Measurements from ENCODE around the gene BACE1. TPM values are rescaled to one million over a fixed set of nuclear protein-coding genes. Genes with fewer than 3 reads are reported as not detected.

The BACE1 gene
- total and polyA plus RNA-seq, 4 donors, result 5.5 to 36.3 (median 24.9) TPM

DNA sequence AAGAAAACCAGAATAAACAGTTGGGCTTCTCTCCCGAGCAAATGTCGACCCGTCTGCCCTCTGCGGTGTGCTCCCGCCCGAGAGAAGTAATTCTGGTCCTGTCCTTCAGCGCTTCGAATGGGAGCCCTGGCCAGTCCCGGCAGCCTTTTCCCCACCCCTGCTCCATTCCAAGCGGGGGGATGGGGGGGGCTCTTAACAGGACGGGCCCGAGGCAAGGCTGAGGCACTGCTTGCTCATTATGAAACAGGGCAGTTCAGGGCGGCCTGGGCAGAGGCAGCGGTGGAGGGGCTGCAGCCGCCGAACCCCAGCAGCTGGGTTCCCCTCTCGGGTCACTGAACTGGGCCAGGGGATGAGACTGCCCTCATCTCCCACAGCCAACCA lies 15.8 kb downstream of the BACE1 start:
- ATAC-seq (ENCODE audit: low FRiP score), result peak; percentile 56
- peak; percentile 64 to 77 for DNase-seq
- Histone ChIP-seq H3K4me3 (ENCODE audit: low read length in 2 of 2) (no peak overlapping the region), H3K27me3 (ENCODE audit: control insufficient read depth in 1 of 2, insufficient read depth in 2 of 2, low read length in 1 of 2) (no peaks in the 10 kb centered on the region), H3K36me3 (ENCODE audit: control insufficient read depth in 1 of 2, insufficient read depth in 2 of 2, low read length in 1 of 2) (no peaks in the 10 kb centered on the region), H3K9me3 (ENCODE audit: control insufficient read depth, low read length) (no peaks in the 10 kb centered on the region), H3K4me1 (ENCODE audit: control insufficient read depth in 1 of 2, insufficient read depth in 2 of 2, low read length in 2 of 2) (no peaks in the 10 kb centered on the region), H3K27ac (ENCODE audit: low read depth in 1 of 2, low read length in 2 of 2) (no peak overlapping the region)
- WGBS, 2 donors, result 8 to 13% methylated on average over 17 of the region's 17 CpGs
- intact Hi-C loops (cut with DNase I), result no loop called here

DNA sequence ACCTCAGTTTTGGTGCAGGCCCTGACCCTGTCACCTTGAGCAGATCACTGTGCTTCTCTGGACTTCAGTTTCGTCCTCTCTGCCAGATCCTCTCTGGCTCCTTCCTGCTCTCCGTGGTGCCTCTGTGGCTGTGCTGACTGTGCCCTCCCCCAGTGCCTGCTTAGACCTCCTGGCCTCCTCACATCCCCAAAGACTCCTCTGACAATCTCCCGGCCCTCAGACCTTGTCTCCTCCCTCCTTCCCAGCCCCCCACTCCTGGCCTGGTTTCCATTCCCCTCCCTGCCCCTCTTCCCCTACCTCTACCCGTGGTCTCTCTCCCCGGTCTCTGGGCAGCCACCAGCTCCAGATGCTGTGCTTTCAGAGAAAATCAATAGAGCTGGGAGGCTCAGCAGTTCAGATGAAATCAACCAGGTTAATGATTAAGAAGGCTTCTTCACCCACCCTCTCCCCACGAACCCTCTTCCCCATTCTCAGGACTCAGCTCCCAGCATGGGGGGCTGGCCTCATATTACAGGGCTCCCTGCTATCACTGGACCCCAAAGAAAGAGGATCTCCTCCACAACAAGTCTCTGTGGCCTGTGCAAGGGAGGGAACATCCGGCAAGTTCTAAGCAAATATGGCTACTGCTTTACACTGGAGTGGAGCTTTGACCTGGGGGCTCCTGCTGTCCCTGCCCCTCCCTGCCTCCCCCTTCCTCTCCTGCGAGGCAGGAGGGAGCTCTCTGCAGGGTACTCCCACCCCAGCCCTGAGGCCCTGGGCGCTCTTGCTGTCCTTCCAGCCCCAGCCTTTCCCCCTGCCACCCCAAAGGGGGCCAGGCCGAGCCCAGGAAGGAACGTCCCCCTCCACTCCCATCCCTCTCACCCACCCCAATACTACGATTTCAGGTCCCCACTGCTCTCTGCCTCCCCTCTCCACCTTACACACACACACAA lies 16.4 kb downstream of the BACE1 start:
- Histone ChIP-seq H3K27me3 (ENCODE audit: control insufficient read depth in 1 of 2, insufficient read depth in 2 of 2, low read length in 1 of 2) (no peaks in the 10 kb centered on the region), H3K36me3 (ENCODE audit: control insufficient read depth in 1 of 2, insufficient read depth in 2 of 2, low read length in 1 of 2) (no peaks in the 10 kb centered on the region), H3K9me3 (ENCODE audit: control insufficient read depth, low read length) (no peaks in the 10 kb centered on the region), H3K27ac (ENCODE audit: low read depth in 1 of 2, low read length in 2 of 2) (no peak overlapping the region), H3K4me3 (ENCODE audit: low read length in 2 of 2) (no peak overlapping the region), H3K4me1 (ENCODE audit: control insufficient read depth in 1 of 2, insufficient read depth in 2 of 2, low read length in 2 of 2) (no peaks in the 10 kb centered on the region)
- WGBS, 2 donors, result 57 to 62% methylated on average over 12 of the region's 12 CpGs
- DNase-seq (no peak), ATAC-seq (ENCODE audit: low FRiP score) (no peak)
- intact Hi-C loops (cut with DNase I), result no loop called here

DNA sequence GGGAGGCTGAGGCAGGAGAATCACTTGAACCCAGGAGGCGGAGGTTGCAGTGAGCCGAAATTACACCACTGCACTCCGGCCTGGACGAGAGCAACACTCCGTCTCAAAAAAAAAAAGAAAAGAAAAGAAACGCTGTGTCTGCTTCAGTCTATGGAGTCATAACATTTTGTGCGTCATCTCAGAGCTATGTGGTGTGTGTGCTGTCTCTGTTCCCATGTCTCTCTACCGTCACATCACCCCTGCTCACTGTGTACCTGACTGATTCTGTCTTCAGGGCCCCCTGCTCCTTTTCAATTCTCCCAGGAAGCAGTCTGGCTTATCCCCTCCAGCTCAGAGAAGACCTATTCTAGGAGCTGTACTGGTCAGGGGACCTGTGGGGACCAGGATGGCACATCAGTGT lies 17.9 kb downstream of the BACE1 start:
- Histone ChIP-seq H3K27me3 (ENCODE audit: control insufficient read depth in 1 of 2, insufficient read depth in 2 of 2, low read length in 1 of 2) (no peaks in the 10 kb centered on the region), H3K4me1 (ENCODE audit: control insufficient read depth in 1 of 2, insufficient read depth in 2 of 2, low read length in 2 of 2) (no peaks in the 10 kb centered on the region), H3K9me3 (ENCODE audit: control insufficient read depth, low read length) (no peaks in the 10 kb centered on the region), H3K4me3 (ENCODE audit: low read length in 2 of 2) (no peak overlapping the region), H3K36me3 (ENCODE audit: control insufficient read depth in 1 of 2, insufficient read depth in 2 of 2, low read length in 1 of 2) (no peaks in the 10 kb centered on the region), H3K27ac (ENCODE audit: low read depth in 1 of 2, low read length in 2 of 2) (no peak overlapping the region)
- DNase-seq, result no peak
- ATAC-seq (ENCODE audit: low FRiP score), result no peak
- intact Hi-C loops (cut with DNase I), result no loop called here
- 91 to 92% methylated on average over 7 to 8 of the region's 8 CpGs for WGBS, 2 donors

DNA sequence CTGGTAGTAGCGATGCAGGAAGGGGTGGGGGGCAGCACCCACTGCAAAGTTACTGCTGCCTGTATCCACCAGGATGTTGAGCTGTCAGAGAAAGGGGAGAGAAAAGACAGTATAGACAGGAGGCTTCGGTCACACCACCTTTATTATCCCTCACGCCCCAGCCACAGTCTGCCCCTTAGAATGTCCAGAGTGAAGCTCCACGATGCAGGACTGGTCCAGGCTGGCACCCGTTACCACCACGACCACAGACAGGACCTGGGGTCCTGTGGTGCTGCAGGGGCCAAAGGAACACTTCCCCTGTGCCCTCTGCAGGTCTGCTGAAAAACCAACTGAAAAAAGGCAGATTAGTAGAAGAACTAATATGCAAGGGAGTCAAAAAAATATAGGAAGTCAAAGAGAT lies 19.2 kb downstream of the BACE1 start:
- Histone ChIP-seq H3K4me1 (ENCODE audit: control insufficient read depth in 1 of 2, insufficient read depth in 2 of 2, low read length in 2 of 2) (no peaks in the 10 kb centered on the region), H3K27ac (ENCODE audit: low read depth in 1 of 2, low read length in 2 of 2) (no peak overlapping the region), H3K36me3 (ENCODE audit: control insufficient read depth in 1 of 2, insufficient read depth in 2 of 2, low read length in 1 of 2) (no peaks in the 10 kb centered on the region), H3K9me3 (ENCODE audit: control insufficient read depth, low read length) (no peaks in the 10 kb centered on the region), H3K4me3 (ENCODE audit: low read length in 2 of 2) (no peak overlapping the region), H3K27me3 (ENCODE audit: control insufficient read depth in 1 of 2, insufficient read depth in 2 of 2, low read length in 1 of 2) (no peaks in the 10 kb centered on the region)
- DNase-seq, result no peak
- intact Hi-C loops (cut with DNase I), result no loop called here
- WGBS, 2 donors, result 88 to 89% methylated on average over 6 of the region's 6 CpGs
- no peak for ATAC-seq (ENCODE audit: low FRiP score)

DNA sequence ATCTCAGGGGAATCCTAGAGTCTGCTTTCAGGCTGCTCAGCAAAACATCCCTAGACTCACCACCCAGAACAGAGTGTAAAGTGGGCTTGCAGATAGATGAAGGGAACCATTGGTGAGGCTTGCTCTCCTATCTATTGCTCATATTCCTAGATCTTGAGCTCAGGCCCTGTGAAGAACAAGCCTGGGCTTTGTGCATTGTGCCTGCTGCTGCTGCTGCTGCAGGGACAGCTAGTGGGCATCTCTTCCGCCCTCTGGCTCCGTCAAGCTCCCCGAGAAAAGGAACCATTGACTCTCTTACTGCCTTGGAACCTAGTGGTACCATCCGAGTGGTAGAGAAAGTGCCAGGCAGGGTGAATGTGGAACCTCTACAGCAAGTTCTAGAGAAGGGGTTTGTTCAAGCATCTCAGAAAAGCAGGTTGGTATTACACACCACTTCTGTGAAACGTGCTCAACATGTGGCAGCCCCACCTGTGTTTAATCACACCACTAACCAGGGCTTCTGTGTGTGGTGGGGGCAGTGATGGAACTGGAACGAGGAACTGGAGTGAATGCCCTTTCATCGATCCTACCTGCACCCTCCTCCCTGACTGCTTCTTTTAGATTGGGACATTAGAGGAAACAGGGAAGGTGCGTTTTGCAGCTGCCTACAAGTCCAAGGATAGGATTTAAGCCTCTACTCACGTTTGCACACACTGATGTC lies 20.5 kb downstream of the BACE1 start:
- DNase-seq (no peak), ATAC-seq (ENCODE audit: low FRiP score) (no peak)
- 81% methylated on average over 9 of the region's 9 CpGs for WGBS, 2 donors
- Histone ChIP-seq H3K27ac (ENCODE audit: low read depth in 1 of 2, low read length in 2 of 2) (no peak overlapping the region), H3K4me3 (ENCODE audit: low read length in 2 of 2) (no peak overlapping the region), H3K27me3 (ENCODE audit: control insufficient read depth in 1 of 2, insufficient read depth in 2 of 2, low read length in 1 of 2) (no peaks in the 10 kb centered on the region), H3K36me3 (ENCODE audit: control insufficient read depth in 1 of 2, insufficient read depth in 2 of 2, low read length in 1 of 2) (peaks cover 0 to 2% of the 10 kb centered on the region in 2 donors), H3K9me3 (ENCODE audit: control insufficient read depth, low read length) (no peaks in the 10 kb centered on the region), H3K4me1 (ENCODE audit: control insufficient read depth in 1 of 2, insufficient read depth in 2 of 2, low read length in 2 of 2) (no peaks in the 10 kb centered on the region)
- intact Hi-C loops (cut with DNase I), result no loop called here

DNA sequence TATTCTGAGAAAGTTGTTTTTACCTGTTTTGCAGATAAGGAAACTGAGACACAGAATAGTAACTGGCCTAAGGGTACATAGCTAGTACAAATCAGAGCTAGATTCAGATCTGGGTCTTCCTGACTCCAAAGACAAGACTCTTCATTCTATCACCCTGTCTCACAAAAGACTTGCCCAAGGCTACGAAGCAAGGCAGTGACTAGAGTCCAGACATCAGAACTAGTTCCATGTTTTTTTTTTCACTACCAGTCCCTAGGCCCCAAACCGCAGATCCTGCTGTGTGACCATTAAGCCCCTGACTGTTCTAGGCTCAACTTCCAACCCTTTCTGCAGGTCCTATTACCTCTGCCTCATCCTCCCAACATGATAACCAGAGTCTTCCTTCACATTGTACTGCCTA lies 23.4 kb downstream of the BACE1 start:
- ATAC-seq (ENCODE audit: low FRiP score) (no peak), DNase-seq (no peak)
- Histone ChIP-seq H3K27me3 (ENCODE audit: control insufficient read depth in 1 of 2, insufficient read depth in 2 of 2, low read length in 1 of 2) (no peaks in the 10 kb centered on the region), H3K4me1 (ENCODE audit: control insufficient read depth in 1 of 2, insufficient read depth in 2 of 2, low read length in 2 of 2) (no peaks in the 10 kb centered on the region), H3K27ac (ENCODE audit: low read depth in 1 of 2, low read length in 2 of 2) (no peak overlapping the region), H3K4me3 (ENCODE audit: low read length in 2 of 2) (no peak overlapping the region), H3K9me3 (ENCODE audit: control insufficient read depth, low read length) (no peaks in the 10 kb centered on the region), H3K36me3 (ENCODE audit: control insufficient read depth in 1 of 2, insufficient read depth in 2 of 2, low read length in 1 of 2) (peaks cover 5 to 16% of the 10 kb centered on the region in 2 donors)
- intact Hi-C loops (cut with DNase I), result no loop called here
- 96% methylated on average over 2 of the region's 2 CpGs for WGBS, 2 donors

DNA sequence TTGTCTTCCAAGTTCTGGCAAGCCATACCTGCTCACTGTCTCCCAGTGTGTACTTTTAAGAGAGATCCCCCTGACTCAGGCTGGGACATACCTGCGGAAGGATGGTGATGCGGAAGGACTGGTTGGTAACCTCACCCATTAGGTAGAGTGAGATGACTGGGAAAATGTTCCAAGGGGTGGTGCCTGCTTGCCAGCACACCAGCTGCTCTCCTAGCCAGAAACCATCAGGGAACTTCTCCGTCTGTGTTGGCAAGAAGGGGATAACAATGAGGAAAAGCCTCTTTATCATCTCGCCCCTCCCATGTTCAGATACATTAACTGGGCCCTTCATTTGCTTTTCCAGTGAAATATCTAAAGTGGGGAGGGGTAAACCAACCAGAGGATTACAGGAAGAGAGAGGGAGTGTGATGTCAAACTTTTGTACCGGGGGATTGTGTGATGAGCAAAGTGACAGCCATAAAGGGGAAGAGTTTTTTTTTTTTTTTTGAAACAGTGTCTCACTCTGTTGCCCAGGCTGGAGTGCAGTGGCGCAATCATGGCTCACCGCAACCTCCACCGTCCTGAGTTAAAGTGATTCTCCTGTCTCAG lies 25.2 kb downstream of the BACE1 start, which contains the start of gene BACE1-AS:
Gene BACE1-AS (plus strand): TSS at position 538 of the 588 bp plus-strand sequence.
- Histone ChIP-seq H3K36me3 (ENCODE audit: control insufficient read depth in 1 of 2, insufficient read depth in 2 of 2, low read length in 1 of 2) (peaks cover 5 to 16% of the 10 kb centered on the region in 2 donors), H3K4me1 (ENCODE audit: control insufficient read depth in 1 of 2, insufficient read depth in 2 of 2, low read length in 2 of 2) (no peaks in the 10 kb centered on the region), H3K4me3 (ENCODE audit: low read length in 2 of 2) (no peak within 1 kb of the TSS), H3K27ac (ENCODE audit: low read depth in 1 of 2, low read length in 2 of 2) (no peak within 1 kb of the TSS), H3K9me3 (ENCODE audit: control insufficient read depth, low read length) (no peaks in the 10 kb centered on the region), H3K27me3 (ENCODE audit: control insufficient read depth in 1 of 2, insufficient read depth in 2 of 2, low read length in 1 of 2) (no peaks in the 10 kb centered on the region)
- ATAC-seq (ENCODE audit: low FRiP score) (no peak), DNase-seq (no peak)
- intact Hi-C loops (cut with DNase I), result no loop called here
- 87 to 93% methylated on average over 8 of the region's 8 CpGs for WGBS, 2 donors

DNA sequence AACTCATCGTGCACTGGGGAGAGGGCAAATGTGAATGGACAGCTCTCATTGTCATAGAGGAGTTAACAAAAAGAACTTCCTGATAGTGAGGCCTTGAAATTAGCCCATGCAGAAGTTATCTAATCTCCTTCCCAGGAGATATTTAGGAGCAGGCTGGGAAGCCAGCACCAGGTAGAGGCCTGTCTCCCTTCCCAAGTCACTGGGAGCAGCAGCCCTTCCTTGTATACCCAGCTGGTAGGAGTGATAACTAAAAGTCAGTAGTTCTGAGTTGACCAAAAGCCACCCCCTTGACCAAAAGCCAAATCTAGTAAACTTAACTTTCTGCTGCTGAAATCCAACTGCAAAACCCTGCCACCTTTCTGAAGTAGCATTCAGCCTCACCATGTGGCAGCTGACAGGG lies 26.3 kb downstream of the BACE1 start:
- H3K36me3 ChIP-seq (ENCODE audit: control insufficient read depth in 1 of 2, insufficient read depth in 2 of 2, low read length in 1 of 2), result peaks cover 5 to 16% of the 10 kb centered on the region in 2 donors
- intact Hi-C loops (cut with DNase I), result no loop called here
- WGBS, 2 donors, result 94 to 95% methylated on average over 1 of the region's 1 CpG

More for the DNA sequence above, 26.3 kb downstream of the BACE1 start:
- ATAC-seq (ENCODE audit: low FRiP score) (no peak), DNase-seq (no peak)
- no peak overlapping the region for H3K4me3 ChIP-seq (ENCODE audit: low read length in 2 of 2)
- H3K4me1 ChIP-seq (ENCODE audit: control insufficient read depth in 1 of 2, insufficient read depth in 2 of 2, low read length in 2 of 2), result no peaks in the 10 kb centered on the region
- H3K27ac ChIP-seq (ENCODE audit: low read depth in 1 of 2, low read length in 2 of 2), result no peak overlapping the region
- no peaks in the 10 kb centered on the region for H3K9me3 ChIP-seq (ENCODE audit: control insufficient read depth, low read length)
- no peaks in the 10 kb centered on the region for H3K27me3 ChIP-seq (ENCODE audit: control insufficient read depth in 1 of 2, insufficient read depth in 2 of 2, low read length in 1 of 2)

Data from aorta (tissue), 5 donors.